Liver (tissue), 9 donors: Measurements from ENCODE around the gene BAHCC1. TPM values are rescaled to one million over a fixed set of nuclear protein-coding genes. Genes with fewer than 3 reads are reported as not detected.
"Not testable (repeated sequence)": the region's sequence is repeated elsewhere in the genome, so short reads cannot be mapped to it uniquely, and the experiment has no call there.

Experiments
- DNase-seq: peaks from one replicate; pipeline ENCODE4 v3.0.0-alpha.2; 2017; ENCODE audit warnings: low spot score
- H3K27ac ChIP-seq, 2 donors: one replicate each; pipeline ENCODE4 v1.7.0; 2013; ENCODE audit warnings: inconsistent platforms in 2 of 2, low read length in 2 of 2, control low read depth in 1 of 2, low read depth in 1 of 2, mild to moderate bottlenecking in 1 of 2
- H3K27me3 ChIP-seq, 4 donors: one replicate each; pipeline versions ENCODE4 v1.6.1 to v1.7.0; 2013; ENCODE audit warnings: low read length in 3 of 4, inconsistent platforms in 1 of 4, mild to moderate bottlenecking in 1 of 4, moderate library complexity in 1 of 4; ENCODE audit not compliant: control insufficient read depth in 4 of 4, insufficient read depth in 4 of 4
- H3K36me3 ChIP-seq, 4 donors: one replicate each; pipeline versions ENCODE4 v1.6.1 to v1.7.0; 2013; ENCODE audit warnings: low read length in 3 of 4, mild to moderate bottlenecking in 3 of 4, low read depth in 1 of 4, moderate library complexity in 1 of 4; ENCODE audit not compliant: control insufficient read depth in 4 of 4, insufficient read depth in 3 of 4
- H3K4me1 ChIP-seq, 4 donors: one replicate each; pipeline versions ENCODE4 v1.6.1 to v1.7.0; 2013; ENCODE audit warnings: low read length in 3 of 4, mild to moderate bottlenecking in 3 of 4, moderate library complexity in 1 of 4; ENCODE audit not compliant: control insufficient read depth in 4 of 4, insufficient read depth in 4 of 4
- H3K4me3 ChIP-seq, 3 donors: one replicate each; pipeline versions ENCODE4 v1.6.1 to v1.7.0; 2013; ENCODE audit warnings: low read length in 3 of 3, control low read depth in 1 of 3, low read depth in 1 of 3, mild to moderate bottlenecking in 1 of 3
- H3K9ac ChIP-seq, 2 donors: one replicate each; pipeline ENCODE4 v1.7.0; 2013; ENCODE audit warnings: low read length in 2 of 2, mild to moderate bottlenecking in 2 of 2, moderate library complexity in 2 of 2, control low read depth in 1 of 2, low read depth in 1 of 2
- H3K9me3 ChIP-seq, 4 donors: one replicate each; pipeline versions ENCODE4 v1.6.1 to v1.7.0; 2013; ENCODE audit warnings: low read length in 3 of 4; ENCODE audit not compliant: control insufficient read depth in 4 of 4
- ATF3 ChIP-seq: IDR thresholded peaks from 2 replicates; pipeline ENCODE4 v1.6.1; 2016; ENCODE audit warnings: antibody characterized with exemption
- EGR1 ChIP-seq, 2 donors: IDR thresholded peaks; 2 replicates each; pipeline ENCODE4 v1.6.1; 2016 to 2018; ENCODE audit warnings: antibody characterized with exemption in 2 of 2, low read depth in 2 of 2
- FOXA1 ChIP-seq: IDR thresholded peaks from 2 replicates; pipeline ENCODE4 v1.6.1; 2016; ENCODE audit warnings: antibody characterized with exemption
- FOXA2 ChIP-seq: IDR thresholded peaks from 2 replicates; pipeline ENCODE4 v1.6.1; 2016; ENCODE audit warnings: antibody characterized with exemption
- GABPA ChIP-seq, 2 donors: IDR thresholded peaks in 1 of 2; conservative IDR thresholded peaks in 1 of 2; 2 replicates each; pipeline ENCODE4 v1.6.1; 2016; ENCODE audit warnings: antibody characterized with exemption in 2 of 2, mild to moderate bottlenecking in 1 of 2, moderate library complexity in 1 of 2
- HNF4A ChIP-seq, 2 donors: conservative IDR thresholded peaks; 2 replicates each; pipeline ENCODE4 v1.6.1; 2016; ENCODE audit warnings: antibody characterized with exemption in 2 of 2, mild to moderate bottlenecking in 2 of 2
- JUND ChIP-seq, 2 donors: IDR thresholded peaks; 2 replicates each; pipeline ENCODE4 v1.6.1; 2016; ENCODE audit warnings: antibody characterized with exemption in 2 of 2
- NR2F2 ChIP-seq: IDR thresholded peaks from 2 replicates; pipeline ENCODE4 v1.6.1; 2016; ENCODE audit warnings: antibody characterized with exemption
- RAD21 ChIP-seq, 2 donors: IDR thresholded peaks; 2 replicates each; pipeline ENCODE4 v1.6.1; 2016; ENCODE audit warnings: antibody characterized with exemption in 2 of 2, mild to moderate bottlenecking in 2 of 2
- RXRA ChIP-seq, 2 donors: IDR thresholded peaks; 2 replicates each; pipeline ENCODE4 v1.6.1; 2017 to 2018; ENCODE audit warnings: antibody characterized with exemption in 2 of 2, mild to moderate bottlenecking in 1 of 2
- SP1 ChIP-seq: IDR thresholded peaks from 2 replicates; pipeline ENCODE4 v1.6.1; 2018; ENCODE audit warnings: antibody characterized with exemption, mild to moderate bottlenecking
- YY1 ChIP-seq: IDR thresholded peaks from 2 replicates; pipeline ENCODE4 v1.6.1; 2016; ENCODE audit warnings: antibody characterized with exemption, mild to moderate bottlenecking
- WGBS: extraction: QIAGEN DNeasy Blood & Tissue Kit; methylation state at CpG from one replicate; pipeline ENCODE4 v1.1.7; 2013; 5-methylcytosine and 5-hydroxymethylcytosine counted together
- polyA plus RNA-seq, 2 donors: library from polyadenylated mRNA; stranded (reverse) in 1 of 2; unstranded in 1 of 2; fragments of 200-250 nt in 1 of 2; fragments of >200 nt in 1 of 2; fragmentation: Nextera tagmentation in 1 of 2; extraction: Ambion mirVana in 1 of 2; gene quantifications; one replicate each; pipeline versions ENCODE4 v1.2.1 to v1.2.3, GENCODE V29; 2013 to 2015
- total RNA-seq, 2 donors: library from RNA; depleted of rRNA; stranded (reverse); fragments of >200 nt; gene quantifications; one replicate each; pipeline ENCODE4 v1.2.3, GENCODE V29; 2014
- TF ChIP-seq, protein P1 (sequence below): fragments of 150-350 bp; IDR thresholded peaks from 2 replicates; pipeline ENCODE4 v1.5.1; 2017; ENCODE audit warnings: improper control_type of control experiment, low read depth, low read length; ENCODE audit not compliant: missing input control
- donor health status: healthy.
- donor health status: healthy.
- donor health status: healthy.
- donor health status: healthy.
- donor health status: healthy.

BAHCC1 gene
- total and polyA plus RNA-seq, 4 donors: 0.76 to 3.9 (median 2.5) TPM

- not testable (repeated sequence) for H3K9ac ChIP-seq, H3K27me3 ChIP-seq, H3K4me3 ChIP-seq, H3K9me3 ChIP-seq, H3K27ac ChIP-seq, H3K36me3 ChIP-seq, DNase-seq
- peaks cover 23 to 36% (median 25%) of the 10 kb centered on the region in 4 donors for H3K4me1 ChIP-seq
Observed at GRCh38 chr17:81425041-81425440, 29.8 kb downstream of the BAHCC1 start.

- H3K9me3 ChIP-seq, H3K27ac ChIP-seq, H3K4me3 ChIP-seq, H3K27me3 ChIP-seq, H3K9ac ChIP-seq, DNase-seq, H3K36me3 ChIP-seq: not testable (repeated sequence)
- 88% methylated on average over 4 of the region's 4 CpGs for WGBS
- peaks cover 21 to 31% (median 23%) of the 10 kb centered on the region in 4 donors for H3K4me1 ChIP-seq
Observed at GRCh38 chr17:81425716-81426392, 30.6 kb downstream of the BAHCC1 start.

- Histone ChIP-seq H3K36me3 (no peaks in the 10 kb centered on the region), H3K9ac (no peak overlapping the region), H3K4me1 (peaks cover 21 to 34% (median 24%) of the 10 kb centered on the region in 4 donors), H3K27ac (no peak overlapping the region), H3K27me3 (no peaks in the 10 kb centered on the region), H3K4me3 (no peak overlapping the region), H3K9me3 (no peaks in the 10 kb centered on the region)
- TF ChIP-seq ATF3 (no peak), NR2F2 (no peak), JUND (IDR thresholded peaks at IDR 0.05) (no peak), SP1 (no peak), YY1 (no peak), EGR1 (IDR thresholded peaks at IDR 0.05; ENCODE audit: low read depth in 2 of 2) (no peak), HNF4A (conservative IDR thresholded peaks at IDR 0.05) (no peak), FOXA1 (no peak), RAD21 (IDR thresholded peaks at IDR 0.05) (no peak), GABPA (IDR thresholded peaks at IDR 0.05 in 1 of 2, conservative IDR thresholded peaks at IDR 0.05 in 1 of 2) (no peak), FOXA2 (no peak), RXRA (IDR thresholded peaks at IDR 0.05) (no peak)
- TF ChIP-seq, protein P1, sequence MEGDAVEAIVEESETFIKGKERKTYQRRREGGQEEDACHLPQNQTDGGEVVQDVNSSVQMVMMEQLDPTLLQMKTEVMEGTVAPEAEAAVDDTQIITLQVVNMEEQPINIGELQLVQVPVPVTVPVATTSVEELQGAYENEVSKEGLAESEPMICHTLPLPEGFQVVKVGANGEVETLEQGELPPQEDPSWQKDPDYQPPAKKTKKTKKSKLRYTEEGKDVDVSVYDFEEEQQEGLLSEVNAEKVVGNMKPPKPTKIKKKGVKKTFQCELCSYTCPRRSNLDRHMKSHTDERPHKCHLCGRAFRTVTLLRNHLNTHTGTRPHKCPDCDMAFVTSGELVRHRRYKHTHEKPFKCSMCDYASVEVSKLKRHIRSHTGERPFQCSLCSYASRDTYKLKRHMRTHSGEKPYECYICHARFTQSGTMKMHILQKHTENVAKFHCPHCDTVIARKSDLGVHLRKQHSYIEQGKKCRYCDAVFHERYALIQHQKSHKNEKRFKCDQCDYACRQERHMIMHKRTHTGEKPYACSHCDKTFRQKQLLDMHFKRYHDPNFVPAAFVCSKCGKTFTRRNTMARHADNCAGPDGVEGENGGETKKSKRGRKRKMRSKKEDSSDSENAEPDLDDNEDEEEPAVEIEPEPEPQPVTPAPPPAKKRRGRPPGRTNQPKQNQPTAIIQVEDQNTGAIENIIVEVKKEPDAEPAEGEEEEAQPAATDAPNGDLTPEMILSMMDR: no peak
- 83% methylated on average over 22 of the region's 22 CpGs for WGBS
- DNase-seq: no peak
Observed at GRCh38 chr17:81426393-81427172, 31.3 kb downstream of the BAHCC1 start.
